HG02852 (cell line): ENCODE data around the gene ACADS.

Experiments
- ATAC-seq: cut with Tn5 transposase; IDR thresholded peaks from one replicate; pipeline ENCODE4 v1.9.1; 2021; ENCODE audit warnings: mild to moderate bottlenecking, moderate library complexity; ENCODE audit not compliant: unreplicated experiment

Gene ACADS

DNA sequence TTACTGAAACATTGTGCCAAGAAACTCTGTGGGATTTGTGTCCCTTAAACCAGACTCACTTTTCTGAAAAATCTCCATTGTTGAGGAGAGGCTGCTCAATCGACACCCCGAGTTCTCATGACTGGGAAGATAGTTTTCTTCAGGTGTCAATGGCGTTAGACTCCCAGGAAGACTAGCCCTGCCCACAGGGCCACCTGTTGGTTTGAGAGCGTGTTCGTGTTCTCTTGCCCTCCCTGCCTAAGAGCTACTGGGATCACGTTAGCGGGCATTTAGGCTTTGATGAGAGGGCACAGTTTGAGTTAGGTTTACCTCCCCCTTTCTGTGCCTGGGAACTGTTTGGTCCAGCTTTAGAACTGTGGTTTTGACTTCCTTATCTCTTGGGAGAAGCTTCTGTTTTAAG, 26.1 kb upstream of the ACADS start:
- no peak for ATAC-seq

DNA sequence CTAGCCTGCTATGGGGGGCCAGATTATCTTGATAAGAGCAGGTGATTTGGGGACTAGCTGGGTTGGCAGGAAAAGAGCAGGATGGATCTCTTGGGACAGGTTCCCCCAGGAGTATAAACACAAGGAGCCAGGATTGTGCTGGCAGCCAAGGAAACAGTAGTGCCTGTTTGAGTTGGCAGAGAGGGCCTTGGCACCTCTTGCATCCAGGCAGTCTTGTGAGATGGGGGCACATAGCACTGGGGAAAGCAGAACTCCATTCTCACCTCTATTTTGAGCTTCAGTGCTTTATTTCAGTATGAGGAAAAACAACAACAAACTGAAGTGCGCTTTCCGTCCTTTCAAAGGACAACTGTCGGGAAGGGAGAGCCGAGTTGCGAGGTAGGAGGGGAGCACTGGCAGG, 24.7 kb upstream of the ACADS start:
- ATAC-seq = no peak

DNA sequence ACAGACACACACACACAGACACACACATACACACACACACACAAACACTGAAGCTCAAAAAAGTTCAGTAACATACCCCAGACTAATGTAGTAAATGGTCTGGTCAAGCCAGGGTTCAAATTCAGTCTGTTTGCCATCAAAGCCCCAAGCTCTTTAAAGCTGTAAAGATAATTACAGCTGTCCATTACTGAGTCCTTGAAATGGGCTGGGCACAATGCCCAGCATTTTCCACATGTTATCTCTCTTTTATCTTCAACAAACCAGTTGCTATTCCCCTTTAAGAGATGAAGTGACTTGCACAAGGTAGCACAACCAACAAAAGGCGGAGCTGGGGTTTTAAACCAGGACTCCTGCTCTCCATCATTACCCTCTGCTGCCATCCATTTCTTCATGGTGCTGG, 23.0 kb upstream of the ACADS start:
- ATAC-seq = no peak

DNA sequence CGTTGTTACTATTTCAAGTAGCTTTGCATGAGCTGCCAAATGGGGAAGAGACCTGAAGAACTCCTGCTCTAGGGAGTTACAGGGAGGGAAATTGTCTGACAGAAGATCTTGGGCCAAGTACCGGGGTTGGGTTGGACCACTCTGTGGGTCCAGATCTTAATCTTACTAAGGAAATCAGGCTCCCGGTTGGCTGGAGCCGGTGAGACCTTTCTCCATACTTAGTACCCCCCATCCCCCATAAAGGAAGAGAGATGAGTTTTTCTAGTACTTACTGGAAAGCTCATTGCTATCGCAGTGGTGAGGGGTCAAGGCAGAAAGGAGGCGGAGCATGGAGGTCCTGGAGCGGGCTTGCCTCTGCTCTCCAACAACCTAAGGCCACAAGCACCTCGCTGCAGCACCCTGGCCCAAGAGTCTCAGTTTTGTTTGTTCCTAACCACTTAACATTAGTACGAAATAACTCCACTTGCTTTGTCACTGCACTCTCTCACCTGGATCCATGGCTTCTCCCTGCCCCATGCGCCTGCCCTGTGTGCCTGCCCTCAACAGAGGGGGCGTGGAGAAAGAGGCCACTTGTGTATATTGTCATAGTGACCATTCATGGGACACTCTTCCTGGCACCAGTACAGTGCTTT, 22.2 kb upstream of the ACADS start:
- ATAC-seq = no peak

GRCh38 chr12:120705618-120706017, 20.0 kb upstream of the ACADS start:
- no peak for ATAC-seq

- no peak for ATAC-seq
Measured at GRCh38 chr12:120706029-120706428, 19.6 kb upstream of the ACADS start.

GRCh38 chr12:120708651-120709050, 17.0 kb upstream of the ACADS start:
- ATAC-seq = no peak

GRCh38 chr12:120710031-120710804, 15.4 kb upstream of the ACADS start, which contains the start of gene UNC119B:
TSS of gene UNC119B (plus strand) at chr12:120710458. CDS start at chr12:120710475, 17 bp downstream.
- ATAC-seq = peak; percentile 49

DNA sequence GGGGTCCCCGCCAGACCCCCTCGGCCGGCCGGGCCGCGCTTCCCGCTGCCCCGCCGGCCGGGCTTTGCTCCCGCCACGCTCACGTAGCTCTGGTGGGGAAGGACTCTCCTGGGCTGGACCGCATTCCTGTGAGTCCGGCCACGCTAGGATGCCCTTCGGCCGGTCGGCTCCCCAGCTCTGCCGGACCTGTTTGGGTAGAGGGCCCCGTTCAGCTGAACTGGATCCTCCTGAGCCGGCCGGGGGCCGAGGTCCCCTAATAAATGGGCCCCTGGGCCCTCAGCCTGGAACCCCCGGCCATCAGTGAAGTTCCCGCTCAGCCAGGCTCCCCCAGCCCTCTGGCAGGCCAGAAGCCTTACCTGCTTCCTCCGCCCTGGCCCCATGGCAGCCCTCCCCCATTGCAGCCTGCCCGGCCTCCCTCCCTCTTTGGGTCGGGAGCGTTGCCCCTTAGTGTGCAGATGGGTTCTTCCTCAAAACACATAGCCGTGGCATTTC, 14.8 kb upstream of the ACADS start:
- peak; percentile 26 for ATAC-seq

GRCh38 chr12:120711411-120711810, 14.2 kb upstream of the ACADS start:
- ATAC-seq = no peak

GRCh38 chr12:120712610-120713009, 13.0 kb upstream of the ACADS start:
- no peak for ATAC-seq

GRCh38 chr12:120713861-120714482, 11.7 kb upstream of the ACADS start:
- peak; percentile 45 for ATAC-seq

GRCh38 chr12:120718055-120718454, 7.6 kb upstream of the ACADS start:
- no peak for ATAC-seq

GRCh38 chr12:120719072-120719471, 6.6 kb upstream of the ACADS start:
- ATAC-seq = no peak

GRCh38 chr12:120719496-120720233, 6.0 kb upstream of the ACADS start:
- ATAC-seq = no peak

GRCh38 chr12:120720234-120720986, 5.2 kb upstream of the ACADS start:
- no peak for ATAC-seq

DNA sequence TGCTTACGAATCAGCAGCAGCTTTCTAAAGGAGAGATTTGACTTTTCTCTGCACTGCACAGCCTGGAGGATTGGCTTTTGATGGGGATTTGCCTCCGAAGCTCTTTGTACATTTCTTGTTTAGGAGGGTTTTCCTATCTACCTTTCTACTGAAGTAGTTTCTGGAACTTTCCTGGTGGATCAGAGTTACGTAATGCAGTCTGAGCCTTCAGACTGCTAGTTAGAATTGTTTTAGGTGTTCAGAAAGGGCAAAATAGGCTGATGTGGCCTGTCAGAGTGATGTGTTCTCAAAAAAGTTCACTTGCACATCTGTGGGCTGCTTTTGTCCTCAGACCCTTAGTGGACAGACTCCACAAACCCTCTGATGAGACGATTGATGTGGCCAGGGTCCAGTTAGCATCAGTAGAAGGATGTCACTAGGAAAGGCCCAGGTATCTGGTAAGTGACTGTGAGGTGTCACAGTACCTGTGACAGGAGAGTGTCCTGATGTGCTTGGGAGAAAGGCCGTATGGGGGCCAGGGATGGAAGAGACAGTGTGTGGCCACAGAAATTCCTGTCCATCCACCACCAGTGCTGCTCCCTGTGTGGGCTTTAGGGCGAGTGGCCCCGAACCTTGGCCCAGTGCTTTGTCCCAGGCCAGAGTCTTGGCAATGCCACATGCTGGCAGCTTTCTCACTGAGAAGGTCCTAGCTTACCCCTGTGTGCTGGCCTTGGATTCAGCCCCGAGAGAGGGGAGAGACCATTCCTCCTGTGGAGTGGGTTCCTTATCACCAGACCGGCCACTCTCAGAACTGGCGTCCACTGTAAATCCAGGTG, 4.4 kb upstream of the ACADS start:
- no peak for ATAC-seq

DNA sequence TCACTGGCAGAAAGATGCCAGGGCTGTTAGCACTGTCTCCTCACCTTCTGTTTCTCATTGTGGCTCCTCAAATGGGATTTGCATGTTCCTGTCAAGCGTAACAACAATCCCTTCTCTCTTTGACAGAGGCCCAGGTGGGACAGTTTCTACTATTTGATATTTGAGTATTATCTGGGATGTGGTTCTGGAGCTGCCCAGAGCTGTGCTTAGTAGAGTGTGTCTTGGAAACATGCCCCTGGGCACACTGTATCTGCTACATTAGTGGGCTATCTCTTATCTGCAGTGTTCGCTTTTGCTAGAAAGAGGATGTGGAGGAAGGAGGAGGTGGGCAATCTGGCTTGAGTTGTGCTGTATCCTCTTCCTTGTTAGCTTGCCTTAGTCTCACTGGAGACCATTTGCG, 3.8 kb upstream of the ACADS start:
- no peak for ATAC-seq

GRCh38 chr12:120722784-120723183, 2.8 kb upstream of the ACADS start:
- no peak for ATAC-seq

DNA sequence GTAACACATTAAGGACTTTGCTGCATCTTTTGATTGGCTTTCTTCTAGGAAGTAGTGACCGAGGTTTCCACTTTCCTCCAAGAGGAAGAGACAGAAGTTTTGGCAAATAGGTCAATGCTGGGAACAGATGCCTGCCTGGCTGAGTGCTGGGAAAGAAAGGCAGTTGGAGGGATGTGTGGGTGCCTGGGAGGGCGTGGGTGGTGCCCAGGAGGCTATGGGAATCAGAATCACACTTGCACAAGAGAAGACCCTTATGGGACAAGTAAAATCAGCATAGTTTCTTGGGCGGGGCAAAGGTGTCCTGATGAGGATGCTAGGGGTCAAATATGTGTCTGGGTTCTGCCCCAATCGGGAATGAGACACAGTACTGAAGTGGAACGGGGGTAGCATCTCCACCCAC, 906 bp upstream of the ACADS start:
- no peak for ATAC-seq
